Upper lobe of left lung (tissue), 4 donors: ENCODE results near the gene CCNG2.

Source experiments
- CTCF ChIP-seq, 6 experiments: fragments of 450-650 bp in 4 of 6; fragments of 200-600 bp in 2 of 6; sonication (generic) in 2 of 6; IDR thresholded peaks; one replicate each; pipeline ENCODE4 v1.5.1; 2016 to 2019; ENCODE audit warnings: antibody characterized with exemption in 6 of 6
- POLR2A ChIP-seq, 4 donors: fragments of 450-650 bp; IDR thresholded peaks; one replicate each; pipeline ENCODE4 v1.5.1; 2016 to 2017; ENCODE audit warnings: antibody characterized with exemption in 4 of 4, mild to moderate bottlenecking in 2 of 4
- POLR2AphosphoS5 ChIP-seq, 2 donors: sonication (generic); formaldehyde crosslinking; IDR thresholded peaks; one replicate each; pipeline ENCODE4 v1.5.1; 2017; ENCODE audit warnings: antibody characterized with exemption in 2 of 2

GRCh38 chr4:77142646-77143028 lies 14.4 kb upstream of the CCNG2 start:
- TF ChIP-seq CTCF (IDR thresholded peaks at IDR 0.05) (no peak), POLR2A (IDR thresholded peaks at IDR 0.05) (no peak), POLR2AphosphoS5 (IDR thresholded peaks at IDR 0.05) (no peak)
